AG10803 (cell line): Measurements from ENCODE around the gene DDX47.
A peak's percentile ranks its signal among the peaks of the same experiment; 100 is the strongest.

Experiments
- DNase-seq: peaks from one replicate; pipeline ENCODE4 v3.0.0; 2010; ENCODE audit warnings: low read depth
- H3K4me3 ChIP-seq: 2 replicates; pipeline ENCODE4 v1.5.1; 2011; ENCODE audit warnings: mild to moderate bottlenecking, low read length, control low read depth
- TF ChIP-seq, protein P1 (sequence below): conservative IDR thresholded peaks from 2 replicates; pipeline ENCODE4 v1.5.1; 2011; ENCODE audit warnings: mild to moderate bottlenecking, low read length, control low read depth, inconsistent platforms

The DDX47 gene

DNA sequence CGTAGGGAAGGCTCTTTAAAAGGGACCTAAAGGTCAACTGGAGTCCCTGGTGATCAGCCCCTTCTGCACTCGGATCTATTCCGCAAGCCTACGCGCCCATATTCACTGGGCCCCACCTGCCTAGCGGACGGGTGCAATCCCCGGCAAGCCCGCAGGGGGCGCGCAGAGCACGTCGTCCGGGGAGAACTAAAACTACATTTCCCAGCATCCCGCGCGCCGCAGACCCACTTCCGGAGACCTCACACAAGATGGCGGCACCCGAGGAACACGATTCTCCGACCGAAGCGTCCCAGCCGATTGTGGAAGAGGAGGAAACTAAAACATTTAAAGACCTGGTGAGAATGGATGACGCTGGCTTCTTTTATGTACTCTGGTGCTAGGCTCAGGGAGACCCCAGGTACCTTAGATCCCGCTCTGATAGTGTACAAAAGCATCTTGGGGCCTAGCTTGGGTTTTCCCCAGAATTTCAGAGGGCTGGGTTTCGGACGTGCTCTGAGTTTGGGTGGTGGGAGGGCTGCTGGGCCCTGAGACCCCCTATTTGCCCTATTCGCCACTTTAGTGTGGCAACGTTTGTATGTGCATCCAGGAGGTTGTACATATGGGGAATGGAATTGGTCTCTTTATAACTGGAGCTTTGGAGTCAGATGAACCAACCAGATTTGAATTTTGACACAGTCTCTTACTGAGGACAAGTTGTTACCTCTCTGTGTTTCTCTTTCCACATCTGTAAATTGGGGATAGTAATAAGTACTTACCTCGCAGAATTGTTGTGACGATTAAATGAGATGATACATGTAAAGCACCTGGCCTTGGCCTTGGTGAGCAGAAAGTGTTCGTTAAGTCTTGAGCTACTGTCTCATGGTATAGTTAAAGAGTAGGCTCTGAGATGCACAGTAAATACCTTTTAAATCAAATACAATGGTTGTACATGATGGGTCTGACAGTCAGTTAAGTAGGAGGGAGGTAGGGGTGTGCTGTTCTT lies at the start of gene DDX47:
TSS of gene DDX47 (plus strand) at position 227 of the 982 bp plus-strand sequence. CDS start at position 249, 22 bp downstream.
- TF ChIP-seq, protein P1, sequence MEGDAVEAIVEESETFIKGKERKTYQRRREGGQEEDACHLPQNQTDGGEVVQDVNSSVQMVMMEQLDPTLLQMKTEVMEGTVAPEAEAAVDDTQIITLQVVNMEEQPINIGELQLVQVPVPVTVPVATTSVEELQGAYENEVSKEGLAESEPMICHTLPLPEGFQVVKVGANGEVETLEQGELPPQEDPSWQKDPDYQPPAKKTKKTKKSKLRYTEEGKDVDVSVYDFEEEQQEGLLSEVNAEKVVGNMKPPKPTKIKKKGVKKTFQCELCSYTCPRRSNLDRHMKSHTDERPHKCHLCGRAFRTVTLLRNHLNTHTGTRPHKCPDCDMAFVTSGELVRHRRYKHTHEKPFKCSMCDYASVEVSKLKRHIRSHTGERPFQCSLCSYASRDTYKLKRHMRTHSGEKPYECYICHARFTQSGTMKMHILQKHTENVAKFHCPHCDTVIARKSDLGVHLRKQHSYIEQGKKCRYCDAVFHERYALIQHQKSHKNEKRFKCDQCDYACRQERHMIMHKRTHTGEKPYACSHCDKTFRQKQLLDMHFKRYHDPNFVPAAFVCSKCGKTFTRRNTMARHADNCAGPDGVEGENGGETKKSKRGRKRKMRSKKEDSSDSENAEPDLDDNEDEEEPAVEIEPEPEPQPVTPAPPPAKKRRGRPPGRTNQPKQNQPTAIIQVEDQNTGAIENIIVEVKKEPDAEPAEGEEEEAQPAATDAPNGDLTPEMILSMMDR: peak; percentile 86
- DNase-seq: peak; percentile 89
- peak within 1 kb of the TSS; percentile 90 for H3K4me3 ChIP-seq

DNA sequence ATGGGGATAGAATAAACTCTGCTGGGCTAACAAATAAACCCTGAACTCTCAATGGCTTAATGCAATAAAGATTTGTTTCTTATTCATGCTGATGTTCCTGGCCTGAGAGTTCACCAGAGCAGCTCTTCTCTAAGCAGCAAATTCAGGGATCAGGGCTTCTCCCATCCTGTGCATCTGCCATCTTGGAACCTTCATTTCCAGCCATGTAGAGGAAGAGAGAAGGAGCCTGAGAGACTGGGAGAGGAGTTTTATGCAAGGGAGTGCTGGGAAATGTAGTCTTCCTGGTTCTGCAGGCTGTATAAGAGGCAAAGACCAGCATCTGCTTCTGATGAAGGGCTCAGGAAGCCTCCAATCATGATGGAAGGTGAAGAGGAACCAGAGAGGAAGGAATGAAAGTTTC lies 48.3 kb upstream of the DDX47 start:
- H3K4me3 ChIP-seq: no peak overlapping the region
- TF ChIP-seq, protein P1: no peak
- no peak for DNase-seq

DNA sequence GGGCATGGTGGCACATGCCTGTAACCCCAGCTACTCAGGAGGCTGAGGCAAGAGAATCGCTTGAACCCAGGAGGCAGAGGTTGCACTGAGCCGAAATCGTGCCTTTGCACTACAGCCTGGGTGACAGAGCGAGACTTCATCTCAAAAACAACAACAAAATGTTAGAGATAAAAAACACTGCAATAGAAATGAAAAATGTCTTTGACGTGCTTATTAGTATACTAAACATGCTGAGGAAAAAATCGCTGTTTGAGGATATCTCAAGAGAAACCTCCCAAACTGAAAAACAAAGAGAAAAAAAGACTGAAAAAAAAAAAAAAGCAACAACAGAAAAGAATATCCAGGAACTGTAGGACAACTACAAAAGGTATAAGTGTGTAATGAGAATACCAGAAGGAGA lies 42.9 kb upstream of the DDX47 start:
- TF ChIP-seq, protein P1: no peak
- no peak for DNase-seq

DNA sequence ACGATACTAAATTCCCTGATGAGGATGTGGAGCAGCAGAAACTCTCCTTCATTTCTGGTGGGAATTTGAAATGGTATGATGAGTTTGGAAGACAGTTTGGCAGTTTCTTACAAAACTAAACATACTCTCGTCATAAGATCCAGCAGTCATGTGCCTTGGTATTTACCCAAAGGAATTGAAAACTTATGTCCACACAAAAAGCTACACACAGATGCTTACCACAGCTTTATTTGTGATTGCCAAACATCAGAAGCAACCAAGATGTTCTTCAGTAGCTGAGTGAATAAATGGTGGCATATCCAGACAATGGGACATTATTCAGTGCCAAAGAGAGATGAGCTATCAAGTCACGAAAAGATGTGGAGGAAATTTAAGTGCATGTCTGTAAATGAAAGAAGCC lies 38.4 kb upstream of the DDX47 start:
- peak; percentile 46 for DNase-seq
- TF ChIP-seq, protein P1: no peak
- H3K4me3 ChIP-seq: no peak overlapping the region

More for the DNA sequence above, 42.9 kb upstream of the DDX47 start:
- no peak overlapping the region for H3K4me3 ChIP-seq

DNA sequence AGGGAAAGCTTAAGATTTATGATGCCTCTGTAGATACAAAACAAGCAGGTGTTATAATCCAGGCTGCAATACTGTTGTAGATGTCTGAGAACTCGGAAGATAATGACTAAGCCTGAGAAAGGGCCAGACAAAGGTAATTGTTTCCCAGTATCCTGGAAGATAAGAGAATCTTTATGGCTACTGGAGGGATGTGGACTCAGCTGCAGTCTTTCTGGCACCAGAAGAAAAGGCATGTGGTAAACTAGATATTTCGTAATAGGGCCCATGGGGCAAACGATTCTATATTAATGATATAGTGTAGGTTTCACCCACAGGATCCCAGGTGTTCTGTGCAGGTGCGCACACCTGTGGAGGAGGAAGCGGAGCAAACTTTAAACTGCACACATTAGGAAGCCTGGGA lies 36.9 kb upstream of the DDX47 start:
- DNase-seq: no peak
- TF ChIP-seq, protein P1: no peak
- no peak overlapping the region for H3K4me3 ChIP-seq

DNA sequence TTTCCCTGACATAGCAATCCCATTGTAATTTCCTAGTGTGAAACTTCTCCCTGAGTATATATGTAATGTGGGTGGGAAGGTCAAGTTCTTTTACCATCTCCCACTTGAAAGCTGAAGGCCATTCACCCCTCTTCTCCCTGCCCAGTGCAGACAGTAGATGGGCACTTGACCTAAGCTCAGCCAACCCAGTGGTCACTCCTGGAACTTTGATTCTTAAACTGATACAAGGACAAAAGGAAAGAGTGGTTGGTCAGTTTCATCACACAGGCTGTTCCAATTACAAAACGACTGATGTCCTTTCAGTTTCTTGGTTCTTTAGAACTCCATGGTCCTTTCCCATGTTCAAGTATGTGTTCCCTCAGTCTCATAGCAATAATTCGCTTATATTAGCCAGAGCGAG lies 36.1 kb upstream of the DDX47 start:
- DNase-seq: no peak
- TF ChIP-seq, protein P1: no peak
- no peak overlapping the region for H3K4me3 ChIP-seq

DNA sequence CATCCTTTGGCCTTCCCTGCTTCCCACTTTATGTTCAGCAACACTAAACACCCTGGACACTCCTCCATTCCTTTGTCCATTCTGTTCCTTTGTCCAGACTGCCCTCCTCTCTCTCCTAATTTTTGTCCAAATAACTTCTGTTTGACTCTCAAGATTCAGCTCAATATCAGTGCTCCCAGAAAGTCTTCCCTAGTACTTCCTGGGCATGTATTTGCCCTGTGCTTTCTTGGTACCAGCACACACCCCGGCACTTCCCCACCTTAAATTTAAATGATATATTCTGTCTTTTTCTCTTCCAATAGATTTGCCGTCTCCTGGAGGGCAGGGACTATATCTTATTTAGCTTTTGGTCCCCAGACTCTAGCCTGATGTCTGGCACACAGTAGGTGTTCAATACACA lies 34.1 kb upstream of the DDX47 start:
- TF ChIP-seq, protein P1: no peak
- no peak for DNase-seq
- no peak overlapping the region for H3K4me3 ChIP-seq
